ENCODE measurements around the gene POLL.

Gene POLL

DNA sequence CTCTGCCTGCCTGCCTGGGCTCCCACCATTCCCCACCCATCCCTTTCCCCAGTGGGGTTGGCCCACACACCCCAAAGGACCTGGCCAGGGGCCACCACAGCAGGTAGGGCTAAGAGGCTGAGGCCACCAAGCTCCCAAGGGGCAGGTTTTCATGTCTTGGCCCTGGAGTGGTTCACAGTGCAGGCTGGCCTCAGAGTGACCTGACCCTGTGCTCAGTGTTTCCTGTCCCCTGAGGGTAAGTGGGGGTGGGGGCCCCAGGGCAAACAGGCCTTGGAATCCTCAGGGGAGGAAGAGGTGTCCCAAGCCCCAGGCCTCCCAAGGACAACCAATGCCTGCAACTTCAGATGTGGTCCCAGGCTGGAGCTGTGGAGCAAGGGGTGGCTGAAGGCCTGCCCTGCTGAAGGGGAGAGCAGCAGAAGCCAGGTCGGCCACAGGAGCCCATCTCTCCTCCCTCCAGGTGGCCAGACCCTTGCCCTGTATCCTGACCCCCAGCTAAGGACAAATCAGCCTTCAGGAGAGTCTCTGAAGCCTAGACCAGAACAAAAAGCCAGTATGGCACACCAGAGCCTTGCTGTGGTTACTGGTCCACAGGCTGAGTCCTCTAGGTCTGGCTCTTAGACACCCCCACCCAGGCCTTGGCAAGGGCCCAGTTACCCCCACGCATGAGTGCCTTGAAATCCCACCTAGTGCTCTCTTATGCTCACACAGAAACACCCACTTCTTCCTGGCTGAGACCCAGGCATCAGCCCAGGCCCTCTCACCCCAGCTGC lies 27.6 kb downstream of the POLL start:
- no peak for TF ChIP-seq TEAD4 (IDR thresholded peaks at IDR 0.05)

GRCh38 chr10:101559596-101560297 lies 28.3 kb downstream of the POLL start:
- TF ChIP-seq, protein P1, sequence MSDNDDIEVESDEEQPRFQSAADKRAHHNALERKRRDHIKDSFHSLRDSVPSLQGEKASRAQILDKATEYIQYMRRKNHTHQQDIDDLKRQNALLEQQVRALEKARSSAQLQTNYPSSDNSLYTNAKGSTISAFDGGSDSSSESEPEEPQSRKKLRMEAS (IDR thresholded peaks at IDR 0.05) = no peak
- no peak for TF ChIP-seq RAD21 (IDR thresholded peaks at IDR 0.05; ENCODE audit: low read depth)
- no peak for TF ChIP-seq TEAD4 (IDR thresholded peaks at IDR 0.05)
- no peak for TF ChIP-seq EGR1 (IDR thresholded peaks at IDR 0.05)
- TF ChIP-seq YY1 (IDR thresholded peaks at IDR 0.05; ENCODE audit: low read depth) = no peak
- no peak for TF ChIP-seq FOXM1 (IDR thresholded peaks at IDR 0.05; ENCODE audit: borderline replicate concordance, low read depth)
- TF ChIP-seq, protein P2, sequence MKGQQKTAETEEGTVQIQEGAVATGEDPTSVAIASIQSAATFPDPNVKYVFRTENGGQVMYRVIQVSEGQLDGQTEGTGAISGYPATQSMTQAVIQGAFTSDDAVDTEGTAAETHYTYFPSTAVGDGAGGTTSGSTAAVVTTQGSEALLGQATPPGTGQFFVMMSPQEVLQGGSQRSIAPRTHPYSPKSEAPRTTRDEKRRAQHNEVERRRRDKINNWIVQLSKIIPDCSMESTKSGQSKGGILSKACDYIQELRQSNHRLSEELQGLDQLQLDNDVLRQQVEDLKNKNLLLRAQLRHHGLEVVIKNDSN (IDR thresholded peaks at IDR 0.05) = no peak
- no peak for TF ChIP-seq CREB1 (IDR thresholded peaks at IDR 0.05; ENCODE audit: low read depth)
- no peak for TF ChIP-seq EP300 (IDR thresholded peaks at IDR 0.05; ENCODE audit: borderline replicate concordance)
- no peak for TF ChIP-seq TAF1 (IDR thresholded peaks at IDR 0.05; ENCODE audit: low read depth)

DNA sequence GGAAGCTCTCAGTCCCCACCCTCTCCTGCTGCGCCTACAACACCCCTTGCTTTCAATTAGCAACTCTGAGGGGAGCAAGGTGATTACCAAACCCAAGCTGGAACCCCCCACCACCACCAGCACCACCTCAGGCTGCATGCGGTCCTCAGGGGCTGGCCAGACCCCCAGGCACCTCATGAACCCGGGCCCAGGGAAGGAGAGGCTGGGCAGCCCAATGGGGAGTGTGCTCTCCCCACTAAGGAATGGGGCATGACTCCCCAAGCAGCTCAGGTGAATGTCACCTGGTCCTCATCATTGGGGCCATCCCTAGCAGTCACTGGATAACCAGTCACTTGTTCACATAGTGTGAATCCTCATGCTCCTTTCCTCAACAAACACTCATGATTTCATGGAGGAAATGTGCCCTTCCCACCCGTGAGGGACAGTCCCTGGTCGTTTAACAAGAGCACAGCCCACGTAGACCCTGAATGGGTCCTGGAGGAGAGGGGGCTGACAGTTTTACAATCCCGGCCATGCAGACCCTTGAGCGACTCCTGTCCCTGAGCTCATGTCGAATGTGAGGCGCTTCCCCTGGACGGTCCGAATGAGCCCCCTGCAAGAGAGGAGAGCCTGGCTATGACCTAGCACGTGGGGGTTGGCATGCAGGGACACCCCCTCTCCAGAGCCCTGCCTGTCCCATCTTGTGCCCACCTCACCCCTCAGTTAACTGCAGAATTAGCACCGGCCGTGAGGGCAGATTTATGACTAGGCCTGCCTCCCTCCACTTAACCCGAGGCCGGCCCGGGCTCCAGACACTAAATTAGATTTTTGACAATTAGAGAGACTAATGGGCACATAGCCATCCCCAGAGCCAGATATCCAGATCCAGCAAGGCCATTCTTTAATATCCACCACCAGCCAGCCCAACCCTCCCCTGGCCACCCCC lies 29.1 kb downstream of the POLL start:
- no peak for TF ChIP-seq CEBPB (IDR thresholded peaks at IDR 0.05)
- TF ChIP-seq FOXM1 (IDR thresholded peaks at IDR 0.05; ENCODE audit: borderline replicate concordance, low read depth) = no peak
- no peak for TF ChIP-seq EGR1 (IDR thresholded peaks at IDR 0.05)
- TF ChIP-seq ZBTB7A (IDR thresholded peaks at IDR 0.05; ENCODE audit: low read depth) = no peak
- no peak for TF ChIP-seq TEAD4 (IDR thresholded peaks at IDR 0.05)
- no peak for TF ChIP-seq CREB1 (IDR thresholded peaks at IDR 0.05; ENCODE audit: low read depth)
- TF ChIP-seq REST (IDR thresholded peaks at IDR 0.05; ENCODE audit: low read depth) = no peak
- no peak for TF ChIP-seq TAF1 (IDR thresholded peaks at IDR 0.05; ENCODE audit: low read depth)
- no peak for TF ChIP-seq TCF12 (IDR thresholded peaks at IDR 0.05; ENCODE audit: low read depth)
- TF ChIP-seq YY1 (IDR thresholded peaks at IDR 0.05; ENCODE audit: low read depth) = no peak

- TF ChIP-seq, protein P1 (IDR thresholded peaks at IDR 0.05) = no peak
- no peak for TF ChIP-seq CREB1 (IDR thresholded peaks at IDR 0.05; ENCODE audit: low read depth)
- TF ChIP-seq, protein P2 (IDR thresholded peaks at IDR 0.05) = no peak
- no peak for TF ChIP-seq YY1 (IDR thresholded peaks at IDR 0.05; ENCODE audit: low read depth)
- TF ChIP-seq CEBPB (IDR thresholded peaks at IDR 0.05) = no peak
These were observed 29.9 kb downstream of the POLL start for GRCh38 chr10:101558204-101558603.

DNA sequence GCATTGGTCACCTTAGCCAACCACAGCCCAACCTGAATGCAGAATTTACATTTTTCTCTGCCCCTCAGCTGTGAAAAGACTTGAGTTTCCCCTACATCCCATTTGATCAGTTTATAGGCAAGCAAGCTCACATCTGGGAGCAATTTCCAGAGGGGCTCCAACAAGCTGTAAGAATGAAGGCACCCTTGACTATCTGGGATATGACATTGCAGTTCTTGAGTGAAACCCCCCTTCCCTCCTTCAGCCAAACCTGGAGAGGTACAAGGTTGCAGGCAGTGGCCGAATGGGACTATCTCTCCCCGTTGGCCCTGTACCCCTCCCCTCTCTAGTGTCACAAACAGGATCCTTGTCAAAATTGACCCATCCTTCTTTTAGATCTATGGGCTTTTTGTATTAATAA lies 30.5 kb downstream of the POLL start:
- TF ChIP-seq, protein P1 (IDR thresholded peaks at IDR 0.05) = no peak
- TF ChIP-seq TCF12 (IDR thresholded peaks at IDR 0.05; ENCODE audit: low read depth) (no peak), EGR1 (IDR thresholded peaks at IDR 0.05) (no peak), ZBTB7A (IDR thresholded peaks at IDR 0.05; ENCODE audit: low read depth) (no peak), REST (IDR thresholded peaks at IDR 0.05; ENCODE audit: low read depth) (no peak)

All from Ishikawa (cell line).